22Rv1 (cell line): ENCODE measurements around the gene PRDX6.

ENCODE experiments used
- ZFX ChIP-seq: fragments of 450-650 bp; IDR thresholded peaks from 2 replicates; pipeline ENCODE4 v1.6.1; 2017; ENCODE audit warnings: antibody characterized with exemption, borderline replicate concordance
- TF ChIP-seq, protein P1 (sequence below): fragments of 450-650 bp; IDR thresholded peaks from 2 replicates; pipeline ENCODE4 v1.5.1; 2017; ENCODE audit warnings: mild to moderate bottlenecking

DNA sequence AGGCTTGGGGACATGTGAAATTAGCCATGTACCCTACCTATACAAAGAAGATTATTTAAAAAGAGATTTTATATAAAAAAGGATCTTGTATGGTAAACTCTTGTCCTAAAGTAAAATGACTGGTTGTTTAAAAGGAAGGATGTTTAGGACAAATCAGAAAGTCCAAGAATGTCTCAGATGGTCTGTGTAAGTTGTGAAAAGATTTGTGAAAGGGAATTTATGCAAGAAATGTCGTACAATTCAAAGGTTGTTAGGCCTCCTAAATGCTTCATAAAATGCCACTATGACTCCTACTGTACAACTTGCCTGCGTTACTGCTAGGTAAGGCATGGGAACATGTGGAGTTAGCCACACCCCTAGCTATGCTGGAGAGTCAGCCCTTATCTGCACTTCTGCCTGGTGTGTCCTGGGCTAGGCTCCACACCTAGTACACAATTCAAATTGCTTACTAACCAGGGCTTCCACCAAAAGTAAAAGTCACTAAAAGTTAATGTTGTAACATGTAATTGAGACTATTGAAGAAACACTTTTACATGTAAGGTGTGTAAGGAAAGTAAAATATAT, 19.7 kb downstream of the PRDX6 start:
- TF ChIP-seq, protein P1, sequence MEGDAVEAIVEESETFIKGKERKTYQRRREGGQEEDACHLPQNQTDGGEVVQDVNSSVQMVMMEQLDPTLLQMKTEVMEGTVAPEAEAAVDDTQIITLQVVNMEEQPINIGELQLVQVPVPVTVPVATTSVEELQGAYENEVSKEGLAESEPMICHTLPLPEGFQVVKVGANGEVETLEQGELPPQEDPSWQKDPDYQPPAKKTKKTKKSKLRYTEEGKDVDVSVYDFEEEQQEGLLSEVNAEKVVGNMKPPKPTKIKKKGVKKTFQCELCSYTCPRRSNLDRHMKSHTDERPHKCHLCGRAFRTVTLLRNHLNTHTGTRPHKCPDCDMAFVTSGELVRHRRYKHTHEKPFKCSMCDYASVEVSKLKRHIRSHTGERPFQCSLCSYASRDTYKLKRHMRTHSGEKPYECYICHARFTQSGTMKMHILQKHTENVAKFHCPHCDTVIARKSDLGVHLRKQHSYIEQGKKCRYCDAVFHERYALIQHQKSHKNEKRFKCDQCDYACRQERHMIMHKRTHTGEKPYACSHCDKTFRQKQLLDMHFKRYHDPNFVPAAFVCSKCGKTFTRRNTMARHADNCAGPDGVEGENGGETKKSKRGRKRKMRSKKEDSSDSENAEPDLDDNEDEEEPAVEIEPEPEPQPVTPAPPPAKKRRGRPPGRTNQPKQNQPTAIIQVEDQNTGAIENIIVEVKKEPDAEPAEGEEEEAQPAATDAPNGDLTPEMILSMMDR: no peak
- TF ChIP-seq ZFX: no peak
